Measurements from ENCODE around the gene AP4E1.

The AP4E1 gene

GRCh38 chr15:50959717-50960116 lies 51.2 kb downstream of the AP4E1 start:
- TF ChIP-seq CTCF (IDR thresholded peaks at IDR 0.05; ENCODE audit: low read depth, low read length, missing control alignments), result no peak
- in situ Hi-C loops (cut with HindIII; ENCODE audit: low sequenced_read_pairs), result no loop called here
- no peak for DNase-seq (ENCODE audit: low read depth)
- H3K4me3 ChIP-seq (ENCODE audit: low read depth, low read length), result no peak overlapping the region

DNA sequence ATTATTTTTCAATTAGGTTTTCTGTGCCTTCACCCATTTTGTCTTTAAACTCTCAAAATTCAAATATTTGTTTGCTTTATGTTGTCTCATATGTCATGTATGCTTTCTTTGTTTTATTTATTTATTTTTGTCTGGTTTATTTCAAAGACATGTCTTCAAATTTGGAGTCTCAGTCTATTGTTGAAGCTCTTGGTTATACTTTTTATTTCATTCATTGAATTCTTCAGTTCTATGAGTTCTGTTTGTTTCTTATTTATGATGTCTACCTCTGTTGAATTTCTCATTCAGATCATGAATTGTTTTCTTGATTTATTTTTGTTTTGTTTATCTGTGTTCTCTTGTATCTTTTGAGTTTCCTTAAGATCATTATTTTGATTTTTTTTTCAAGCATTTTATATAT lies 55.6 kb downstream of the AP4E1 start:
- H3K4me3 ChIP-seq (ENCODE audit: low read depth, low read length), result no peak overlapping the region
- no peak for TF ChIP-seq CTCF (IDR thresholded peaks at IDR 0.05; ENCODE audit: low read depth, low read length, missing control alignments)
- in situ Hi-C loops (cut with HindIII; ENCODE audit: low sequenced_read_pairs), result no loop called here
- DNase-seq (ENCODE audit: low read depth), result no peak

- no peak for DNase-seq (ENCODE audit: low read depth)
- in situ Hi-C loops (cut with HindIII; ENCODE audit: low sequenced_read_pairs), result no loop called here
- no peak overlapping the region for H3K4me3 ChIP-seq (ENCODE audit: low read depth, low read length)
- no peak for TF ChIP-seq CTCF (IDR thresholded peaks at IDR 0.05; ENCODE audit: low read depth, low read length, missing control alignments)
Observed at GRCh38 chr15:50968353-50968752, 59.9 kb downstream of the AP4E1 start.

GRCh38 chr15:50970524-50970923 lies 62.0 kb downstream of the AP4E1 start:
- no peak for DNase-seq (ENCODE audit: low read depth)
- in situ Hi-C loops (cut with HindIII; ENCODE audit: low sequenced_read_pairs), result no loop called here
- TF ChIP-seq CTCF (IDR thresholded peaks at IDR 0.05; ENCODE audit: low read depth, low read length, missing control alignments), result no peak
- H3K4me3 ChIP-seq (ENCODE audit: low read depth, low read length), result no peak overlapping the region

DNA sequence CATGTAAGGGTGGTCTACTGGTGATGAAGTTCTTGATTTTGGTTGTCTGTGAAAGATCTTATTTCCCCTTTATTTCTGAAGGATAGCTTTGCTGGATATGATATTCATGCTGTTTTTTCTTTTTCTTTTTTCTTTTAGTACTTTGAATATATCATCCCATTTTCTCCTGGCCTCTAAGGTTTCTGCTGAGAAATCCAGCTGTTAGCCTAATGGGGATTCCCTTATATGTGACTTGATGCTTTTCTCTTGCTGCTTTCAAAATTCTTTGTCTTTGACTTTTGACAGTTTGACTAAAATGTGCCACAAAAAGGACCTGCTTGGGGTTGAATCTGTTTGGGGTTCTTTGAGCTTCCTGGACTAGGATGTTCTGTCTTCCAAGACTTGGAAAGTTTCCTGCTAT lies 62.6 kb downstream of the AP4E1 start:
- no peak for DNase-seq (ENCODE audit: low read depth)
- TF ChIP-seq CTCF (IDR thresholded peaks at IDR 0.05; ENCODE audit: low read depth, low read length, missing control alignments), result no peak
- in situ Hi-C loops (cut with HindIII; ENCODE audit: low sequenced_read_pairs), result no loop called here
- no peak overlapping the region for H3K4me3 ChIP-seq (ENCODE audit: low read depth, low read length)

DNA sequence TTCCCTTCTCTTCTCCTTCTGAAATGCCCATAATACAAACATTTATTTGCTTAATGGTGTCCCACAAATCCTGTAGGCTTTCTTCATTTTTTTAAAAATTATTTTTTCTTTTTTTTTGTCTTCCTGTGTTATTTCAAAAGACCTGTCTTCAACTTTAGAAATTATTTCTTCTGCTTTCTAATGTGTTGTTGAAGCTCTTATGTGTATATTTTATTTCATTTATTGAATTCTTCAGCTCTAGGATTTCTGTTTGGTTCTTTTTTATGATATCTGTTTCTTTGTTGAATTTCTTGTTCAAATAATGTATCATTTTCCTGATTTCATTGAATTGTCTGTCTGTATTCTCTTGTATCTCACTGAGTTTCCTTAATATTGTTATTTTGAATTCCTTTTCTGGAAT lies 63.1 kb downstream of the AP4E1 start:
- no peak for TF ChIP-seq CTCF (IDR thresholded peaks at IDR 0.05; ENCODE audit: low read depth, low read length, missing control alignments)
- no peak for DNase-seq (ENCODE audit: low read depth)
- no peak overlapping the region for H3K4me3 ChIP-seq (ENCODE audit: low read depth, low read length)
- in situ Hi-C loops (cut with HindIII; ENCODE audit: low sequenced_read_pairs), result no loop called here

- in situ Hi-C loops (cut with HindIII; ENCODE audit: low sequenced_read_pairs), result no loop called here
- TF ChIP-seq CTCF (IDR thresholded peaks at IDR 0.05; ENCODE audit: low read depth, low read length, missing control alignments), result no peak
- DNase-seq (ENCODE audit: low read depth), result no peak
- H3K4me3 ChIP-seq (ENCODE audit: low read depth, low read length), result no peak overlapping the region
Observed at GRCh38 chr15:50973605-50974004, 65.1 kb downstream of the AP4E1 start.
